NOMO-1 treated with DMSO at 0.1 percent for 48 hours (cell line): ENCODE measurements around the gene PTGER4.

Experiments used
- DNase-seq: peaks from one replicate; lab custom pipeline; 2025; ENCODE audit not compliant: unreplicated experiment; lab: John Stamatoyannopoulos, UW

PTGER4 gene

DNA sequence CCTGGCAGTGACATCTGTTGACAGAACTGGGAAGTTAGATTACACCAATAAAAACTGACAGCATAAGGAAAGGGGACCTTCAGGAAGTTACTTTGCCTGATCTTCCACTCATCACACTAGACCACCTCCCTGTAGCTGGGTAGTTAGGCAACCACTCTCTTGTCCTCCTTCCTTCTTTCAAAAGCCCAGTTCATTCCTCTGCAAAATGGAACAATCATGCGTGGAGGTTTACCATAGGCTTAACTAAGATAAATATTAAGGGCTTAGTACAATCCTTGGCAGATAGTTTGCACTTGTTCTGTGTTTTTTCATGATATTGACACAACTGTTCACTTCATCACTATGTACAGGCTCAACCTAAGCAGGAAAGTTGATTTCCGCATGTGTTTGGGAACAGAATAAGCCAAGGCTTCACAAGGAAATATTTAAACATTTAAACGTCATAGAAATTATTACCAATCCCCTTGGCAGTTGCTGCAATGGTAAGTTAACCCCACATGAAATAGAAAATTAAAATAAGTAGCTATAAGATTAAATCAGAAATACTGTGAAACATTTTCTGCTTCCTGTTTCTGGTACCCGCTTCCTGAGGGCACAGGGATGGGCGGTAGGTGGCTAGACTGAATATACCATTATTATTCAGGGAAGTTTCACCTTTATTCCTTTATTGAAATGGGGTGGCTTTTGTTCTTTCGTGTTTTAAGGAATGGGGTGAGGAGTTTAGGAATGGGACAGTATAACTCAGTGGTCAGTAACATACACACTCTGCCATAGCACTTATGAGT is 9.9 kb upstream of the PTGER4 start:
- DNase-seq, result peak; percentile 86

DNA sequence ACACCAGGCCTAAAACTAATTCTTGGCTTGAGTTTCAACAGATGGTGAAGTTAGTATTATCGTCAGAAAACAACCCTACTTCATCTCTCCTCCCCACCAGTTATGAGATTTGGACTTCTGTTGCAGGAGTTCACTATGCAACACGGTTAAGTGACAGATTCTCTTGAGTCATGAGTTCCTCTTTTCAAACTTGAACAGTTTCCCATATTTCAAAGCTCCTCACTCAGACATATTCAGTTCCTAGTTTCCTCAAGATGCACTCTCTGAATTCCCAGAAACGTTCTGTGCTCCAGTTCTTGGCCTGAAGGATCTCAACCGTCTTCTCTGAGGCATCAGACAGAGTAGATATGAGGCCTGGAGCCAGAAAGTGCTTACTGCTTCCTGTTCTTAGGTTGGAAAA is 7.3 kb upstream of the PTGER4 start:
- DNase-seq, result peak; percentile 98

DNA sequence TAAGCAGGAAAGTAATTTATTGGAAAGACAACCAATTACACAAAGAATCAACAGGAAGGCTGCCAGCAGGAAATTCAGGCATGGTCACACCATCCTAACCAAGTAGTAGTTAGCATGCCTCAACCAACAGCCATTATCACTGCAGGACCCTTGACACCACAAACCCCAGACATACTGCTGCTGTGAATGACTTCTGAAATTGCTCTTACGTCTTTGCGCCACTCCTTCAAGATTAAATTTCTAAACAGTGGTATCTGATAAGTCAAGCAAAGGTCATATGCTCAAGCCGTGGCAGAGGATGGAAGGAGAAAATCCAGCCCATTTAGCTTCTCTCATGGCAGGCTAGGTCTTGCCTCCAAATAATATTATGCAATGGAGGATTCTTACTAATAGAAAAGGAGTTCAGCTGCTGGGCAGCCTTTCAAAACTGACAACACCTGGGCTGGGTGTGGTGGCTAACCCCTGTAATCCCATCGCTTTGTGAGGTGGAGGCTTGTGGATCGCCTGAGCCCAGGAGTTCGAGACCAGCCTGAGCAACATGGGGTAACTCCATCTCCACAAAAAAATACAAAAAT is 5.0 kb upstream of the PTGER4 start:
- DNase-seq, result no peak

DNA sequence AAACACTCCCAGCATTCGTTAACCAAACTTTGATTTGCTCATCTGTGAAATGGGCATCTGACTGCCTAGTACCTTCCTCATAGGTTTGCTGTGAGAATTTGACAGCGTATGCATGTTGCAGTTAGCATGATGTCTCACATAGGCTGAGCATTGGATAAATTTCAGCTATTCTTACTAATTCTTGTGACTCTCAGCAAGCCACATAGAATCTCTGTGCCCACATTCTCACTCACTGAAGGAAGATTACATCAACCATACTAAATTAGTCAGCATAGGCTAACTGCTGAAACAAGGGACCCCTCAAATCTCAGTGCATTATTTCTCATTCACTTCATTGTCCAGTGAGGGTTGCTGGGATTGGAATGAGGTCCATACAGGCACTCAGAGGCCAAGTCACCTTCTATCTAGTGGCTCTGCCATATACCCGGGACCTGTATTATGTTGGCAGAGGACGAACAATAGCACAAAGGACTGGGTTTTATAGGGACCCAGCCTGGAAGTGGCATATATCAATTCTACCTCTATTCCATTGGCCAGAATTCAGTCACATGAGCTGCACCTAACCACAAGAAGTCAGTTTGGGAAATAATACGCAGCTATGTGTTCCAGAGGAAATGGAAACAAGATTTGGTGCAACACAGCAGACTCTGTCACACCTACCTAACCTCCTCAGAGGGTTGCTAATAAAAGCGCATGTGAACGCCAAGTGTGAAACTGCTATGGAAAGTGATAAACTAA is 4.2 kb upstream of the PTGER4 start:
- DNase-seq, result peak; percentile 24

DNA sequence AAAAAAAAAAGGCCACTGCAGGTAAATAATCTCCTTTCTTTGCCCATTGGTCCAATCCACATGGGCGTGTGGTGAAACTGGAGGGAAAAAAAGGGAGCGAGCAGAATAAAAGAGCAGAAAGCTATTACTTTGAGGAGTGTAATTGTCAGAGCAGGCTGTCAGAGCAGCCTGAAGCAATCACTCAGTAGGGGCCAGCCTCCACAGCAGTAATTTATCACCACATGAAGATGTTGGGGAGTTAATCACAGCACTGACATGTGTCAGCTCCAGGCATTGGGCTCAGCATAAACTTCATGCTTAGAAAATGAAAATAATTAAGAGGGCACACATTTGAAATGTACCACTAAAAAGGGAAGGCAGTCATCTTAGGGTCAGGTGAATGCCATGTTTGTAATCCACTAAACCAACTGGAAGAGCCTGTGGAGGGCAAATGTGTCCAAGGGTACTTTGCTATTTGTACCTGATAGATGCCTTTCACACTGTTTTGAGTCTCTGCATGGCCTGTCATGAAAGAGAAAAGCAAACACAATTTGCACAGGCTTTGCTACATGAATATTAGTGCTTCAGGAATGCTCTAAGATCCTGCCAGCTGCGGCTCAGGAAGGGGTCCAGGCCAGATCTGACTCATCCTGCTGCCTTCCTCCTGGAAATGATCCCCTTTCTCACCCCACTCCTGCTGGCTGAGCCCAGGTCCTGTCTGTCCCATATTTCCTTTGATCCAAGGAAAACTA is 2.9 kb upstream of the PTGER4 start:
- no peak for DNase-seq

DNA sequence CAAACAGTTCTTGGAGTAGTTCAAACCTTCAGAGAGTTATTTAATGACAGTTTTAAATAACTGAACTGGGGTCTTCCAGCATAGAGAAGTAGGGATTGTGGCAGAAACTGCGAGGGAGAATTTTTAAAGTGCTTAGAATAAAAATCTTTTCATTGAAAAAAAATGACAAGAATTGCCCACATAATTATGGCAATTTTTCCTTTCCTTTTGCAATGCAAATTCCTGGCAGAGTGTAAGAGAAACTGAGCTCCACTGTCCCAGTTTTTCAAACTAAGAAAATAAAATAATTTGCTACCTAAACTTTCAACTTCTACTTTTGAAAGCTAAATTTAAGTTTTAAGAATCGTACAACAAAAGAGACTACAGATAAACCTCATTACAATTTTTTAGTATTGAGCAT is 2.3 kb upstream of the PTGER4 start:
- no peak for DNase-seq

DNA sequence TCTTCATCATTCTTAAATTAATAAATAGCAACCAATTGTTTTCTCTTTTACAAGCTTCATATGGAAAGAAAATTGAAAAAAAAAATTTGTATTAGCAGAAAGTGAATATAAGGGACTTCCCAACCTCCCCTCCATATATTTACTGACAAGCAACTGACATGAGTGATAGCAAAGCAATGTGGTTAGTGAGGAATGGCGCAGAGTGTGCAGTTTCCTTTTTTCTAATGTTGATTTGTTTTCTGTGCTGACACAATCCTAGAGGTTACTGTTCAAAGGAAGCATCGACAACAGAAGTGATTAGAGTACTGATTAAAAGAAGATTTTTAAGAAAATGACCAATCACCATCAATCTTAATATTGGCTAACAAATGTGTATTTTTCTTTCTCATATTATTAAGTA is 1.7 kb upstream of the PTGER4 start:
- peak; percentile 85 for DNase-seq

DNA sequence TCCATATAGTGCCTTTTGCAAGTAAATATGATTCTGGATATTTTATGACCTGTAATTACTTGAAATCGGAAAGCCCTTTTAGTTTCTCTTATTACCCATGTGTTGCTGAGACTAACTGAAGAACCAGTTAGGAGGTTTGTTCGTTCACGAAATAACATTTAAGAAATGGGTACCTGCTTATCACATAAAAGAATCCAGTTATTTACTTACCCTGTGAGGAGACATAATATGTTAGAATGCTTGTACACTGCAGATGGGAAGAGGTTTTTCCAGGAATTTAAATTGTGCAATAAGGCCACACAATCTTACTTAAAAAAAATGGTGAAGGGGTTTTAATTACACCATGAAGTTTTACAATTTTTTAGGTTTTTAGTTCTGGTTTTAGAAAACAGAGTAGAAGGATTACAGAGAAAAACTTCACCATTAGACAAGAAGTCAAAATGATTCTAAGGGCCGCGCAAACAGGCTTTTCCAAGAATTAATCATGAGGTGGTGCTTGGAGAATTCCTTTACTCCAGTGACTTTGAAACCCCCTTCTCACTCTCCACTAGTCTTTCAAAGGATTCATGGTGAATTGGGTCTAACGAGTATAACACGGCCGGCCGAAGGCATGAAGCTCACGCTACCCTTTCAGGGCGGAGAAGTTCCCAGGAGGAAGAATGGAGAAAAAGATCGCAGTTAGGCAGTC is 1.1 kb upstream of the PTGER4 start:
- no peak for DNase-seq

DNA sequence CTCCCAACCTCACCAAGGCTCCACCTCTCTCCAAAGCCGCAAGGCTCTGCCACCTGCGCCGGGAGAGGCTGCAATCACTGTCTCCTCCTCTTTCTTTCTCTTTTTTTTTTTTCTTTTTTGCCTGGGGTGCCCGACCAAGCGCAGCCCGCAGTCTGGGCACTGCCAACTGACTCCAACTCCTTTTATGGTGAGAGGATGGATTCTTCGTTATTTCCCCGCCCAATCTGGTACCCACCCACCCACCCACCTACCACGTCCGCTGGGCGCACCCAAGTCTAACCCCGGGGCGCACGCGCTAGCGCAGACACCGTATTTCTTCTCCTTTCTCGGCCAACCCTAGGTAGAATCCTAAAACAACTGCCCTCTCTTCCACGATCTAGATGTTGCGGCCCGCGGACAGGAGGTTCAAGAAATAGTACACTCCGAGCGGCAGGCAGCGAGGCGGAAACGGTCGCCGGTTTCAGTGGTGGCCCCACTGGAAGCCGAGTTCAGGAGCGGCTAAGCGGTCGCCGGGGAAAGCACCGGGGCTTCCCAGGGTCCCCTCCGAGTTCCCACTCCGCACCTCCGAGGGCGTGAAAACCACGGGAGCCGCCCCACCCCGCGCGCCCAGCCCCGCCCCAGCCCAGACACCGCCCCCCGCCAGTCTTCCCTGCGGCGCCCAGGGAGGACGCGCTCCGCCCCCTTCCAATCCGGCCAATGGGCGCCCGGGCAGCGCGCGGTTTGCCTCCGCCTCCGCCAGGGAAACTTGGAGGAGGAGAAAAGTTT is 385 bp upstream of the PTGER4 start:
- DNase-seq, result peak; percentile 97

DNA sequence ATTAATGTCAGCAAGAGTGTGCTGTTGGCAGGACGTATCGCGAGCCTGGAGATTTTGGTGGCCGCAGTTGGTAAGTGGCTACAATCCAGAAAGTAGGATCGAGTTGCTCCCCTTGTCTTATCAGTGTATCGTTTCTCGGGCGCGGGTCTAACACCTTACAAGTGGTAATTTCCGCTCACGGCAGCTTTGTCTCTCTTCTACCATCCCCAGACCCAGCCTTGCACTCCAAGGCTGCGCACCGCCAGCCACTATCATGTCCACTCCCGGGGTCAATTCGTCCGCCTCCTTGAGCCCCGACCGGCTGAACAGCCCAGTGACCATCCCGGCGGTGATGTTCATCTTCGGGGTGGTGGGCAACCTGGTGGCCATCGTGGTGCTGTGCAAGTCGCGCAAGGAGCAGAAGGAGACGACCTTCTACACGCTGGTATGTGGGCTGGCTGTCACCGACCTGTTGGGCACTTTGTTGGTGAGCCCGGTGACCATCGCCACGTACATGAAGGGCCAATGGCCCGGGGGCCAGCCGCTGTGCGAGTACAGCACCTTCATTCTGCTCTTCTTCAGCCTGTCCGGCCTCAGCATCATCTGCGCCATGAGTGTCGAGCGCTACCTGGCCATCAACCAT is 1.1 kb downstream of the PTGER4 start:
- DNase-seq, result peak; percentile 67

DNA sequence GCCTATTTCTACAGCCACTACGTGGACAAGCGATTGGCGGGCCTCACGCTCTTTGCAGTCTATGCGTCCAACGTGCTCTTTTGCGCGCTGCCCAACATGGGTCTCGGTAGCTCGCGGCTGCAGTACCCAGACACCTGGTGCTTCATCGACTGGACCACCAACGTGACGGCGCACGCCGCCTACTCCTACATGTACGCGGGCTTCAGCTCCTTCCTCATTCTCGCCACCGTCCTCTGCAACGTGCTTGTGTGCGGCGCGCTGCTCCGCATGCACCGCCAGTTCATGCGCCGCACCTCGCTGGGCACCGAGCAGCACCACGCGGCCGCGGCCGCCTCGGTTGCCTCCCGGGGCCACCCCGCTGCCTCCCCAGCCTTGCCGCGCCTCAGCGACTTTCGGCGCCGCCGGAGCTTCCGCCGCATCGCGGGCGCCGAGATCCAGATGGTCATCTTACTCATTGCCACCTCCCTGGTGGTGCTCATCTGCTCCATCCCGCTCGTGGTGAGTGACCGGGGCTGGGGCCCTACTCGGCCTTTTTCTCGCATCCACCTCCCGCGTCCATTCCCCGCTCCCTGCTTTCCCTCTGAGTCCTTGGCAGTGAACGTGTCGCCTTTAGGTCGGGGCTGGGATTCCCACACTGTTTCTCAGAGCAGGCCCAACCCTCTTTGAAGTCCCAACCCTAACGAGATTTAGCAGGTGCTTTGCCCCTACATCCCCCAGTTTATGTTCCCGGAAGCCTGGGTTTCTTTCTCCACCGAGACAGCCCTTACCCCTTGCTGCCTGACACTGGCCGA is 1.8 kb downstream of the PTGER4 start:
- peak; percentile 84 for DNase-seq

DNA sequence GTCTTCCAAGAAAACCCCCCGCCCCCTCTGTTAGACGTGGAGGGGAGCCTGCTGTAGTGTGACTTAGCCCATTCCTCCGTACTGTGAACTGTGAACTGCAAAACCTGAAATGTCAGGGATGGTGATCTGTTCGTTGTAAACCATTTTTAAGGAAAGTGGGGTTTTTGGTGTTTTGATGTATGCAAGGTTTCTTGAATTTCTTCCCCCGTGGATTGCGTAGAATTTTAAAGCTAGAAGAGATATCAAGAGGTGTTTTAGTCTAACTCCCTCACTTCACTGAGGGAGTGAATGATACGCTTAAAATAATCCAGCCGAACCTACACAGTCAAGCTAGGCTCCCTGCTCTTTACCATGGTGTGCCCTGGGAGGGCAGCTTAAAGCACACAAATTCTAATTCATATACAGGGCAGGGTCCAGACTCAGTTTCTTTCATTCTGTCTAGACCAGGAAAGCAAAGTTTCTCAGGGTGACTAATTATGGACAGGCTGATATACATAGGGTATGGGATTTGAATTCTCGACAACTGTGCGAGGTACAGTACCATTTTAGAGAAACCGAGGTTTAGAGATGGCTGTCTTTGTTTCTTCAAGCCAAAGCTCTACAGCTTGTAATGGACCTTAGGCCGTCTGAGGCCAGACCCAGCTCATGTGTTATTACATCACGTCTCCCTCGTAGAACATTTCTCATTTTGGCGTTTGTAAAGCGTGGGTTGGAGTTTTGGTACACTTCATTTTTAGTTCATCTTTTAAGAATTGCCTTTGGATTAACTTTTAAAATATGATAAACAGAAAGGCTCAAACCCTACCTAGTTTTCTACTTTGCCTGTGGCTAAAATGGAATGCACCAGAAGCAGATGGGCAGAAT is 2.7 kb downstream of the PTGER4 start:
- peak; percentile 45 for DNase-seq

DNA sequence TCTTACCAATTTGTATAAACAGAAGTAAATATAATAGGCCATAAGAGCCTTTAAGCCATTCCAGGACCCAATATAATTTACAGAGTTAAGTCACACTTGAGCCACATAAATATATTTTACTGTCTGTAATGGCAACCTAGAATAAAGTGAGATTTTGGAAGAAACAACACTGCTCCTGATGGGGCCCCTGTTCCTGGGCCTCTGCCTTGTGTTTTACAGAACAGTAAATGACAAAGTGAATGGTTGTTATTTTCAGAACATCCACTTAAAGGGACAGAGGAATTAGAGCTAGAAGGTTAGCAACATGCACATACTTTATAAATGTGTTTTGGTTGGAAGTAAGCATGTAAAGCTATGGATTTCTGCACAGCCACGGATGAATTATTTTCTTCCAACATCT is 3.6 kb downstream of the PTGER4 start:
- DNase-seq, result peak; percentile 36

DNA sequence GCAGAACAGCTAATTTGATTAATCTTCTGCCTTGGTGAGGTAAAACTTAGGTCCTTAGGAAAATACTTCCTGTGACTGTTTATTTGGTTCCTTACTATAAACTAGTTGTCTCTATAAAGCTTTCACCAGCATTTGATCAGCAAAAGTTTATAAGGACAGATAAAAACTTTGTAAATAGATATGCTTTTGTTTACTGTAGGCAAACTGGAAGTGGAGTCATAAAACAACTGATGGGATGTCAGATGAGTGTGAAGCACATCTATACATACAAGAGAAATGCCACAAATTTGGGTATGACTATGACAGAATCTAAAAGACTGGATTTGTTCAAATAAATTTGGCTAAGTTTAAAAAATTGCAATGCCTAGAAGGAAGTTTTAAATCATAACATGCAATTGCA is 5.5 kb downstream of the PTGER4 start:
- no peak for DNase-seq

DNA sequence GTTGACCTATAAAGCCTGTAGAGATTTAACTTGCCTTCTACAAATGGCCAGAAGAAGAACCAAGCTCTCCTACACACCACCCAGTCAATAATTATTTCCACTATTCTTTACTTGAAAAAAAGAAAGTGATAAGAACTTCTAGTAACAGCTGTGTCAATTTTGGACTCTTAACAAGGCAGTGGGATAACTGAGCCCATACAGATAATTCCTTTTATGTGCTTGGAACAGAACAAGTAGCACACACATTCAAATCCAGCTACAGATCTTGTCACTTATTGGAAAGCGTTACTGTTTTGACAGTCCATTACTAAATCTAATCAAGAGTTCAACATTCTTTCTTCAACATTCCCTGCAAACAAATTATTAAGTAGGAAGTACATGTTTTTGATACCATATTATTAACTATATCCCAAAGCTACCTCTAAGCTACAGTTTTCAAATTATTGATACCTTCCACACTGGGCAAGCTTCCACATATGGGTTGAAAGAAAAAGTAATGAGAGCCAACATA is 6.3 kb downstream of the PTGER4 start:
- DNase-seq, result no peak

DNA sequence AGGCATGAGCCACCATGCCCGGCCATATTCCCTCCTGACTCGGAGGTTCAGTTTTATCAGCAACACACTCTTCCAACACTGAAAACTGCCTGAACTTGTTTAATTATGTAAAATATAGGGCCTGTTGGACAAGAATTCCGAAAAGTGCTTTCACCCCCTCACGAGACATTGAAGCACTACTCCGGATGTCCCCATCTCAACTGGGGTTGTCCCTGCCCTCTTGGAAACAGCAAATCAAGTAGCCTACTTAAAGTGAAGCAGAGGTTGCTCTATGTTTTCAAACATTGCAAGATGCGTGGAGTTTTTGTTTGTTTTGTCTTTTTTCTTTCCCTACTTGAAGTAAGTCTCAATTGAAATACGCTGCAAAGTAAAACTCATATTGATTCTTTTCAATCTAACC is 7.6 kb downstream of the PTGER4 start:
- no peak for DNase-seq

DNA sequence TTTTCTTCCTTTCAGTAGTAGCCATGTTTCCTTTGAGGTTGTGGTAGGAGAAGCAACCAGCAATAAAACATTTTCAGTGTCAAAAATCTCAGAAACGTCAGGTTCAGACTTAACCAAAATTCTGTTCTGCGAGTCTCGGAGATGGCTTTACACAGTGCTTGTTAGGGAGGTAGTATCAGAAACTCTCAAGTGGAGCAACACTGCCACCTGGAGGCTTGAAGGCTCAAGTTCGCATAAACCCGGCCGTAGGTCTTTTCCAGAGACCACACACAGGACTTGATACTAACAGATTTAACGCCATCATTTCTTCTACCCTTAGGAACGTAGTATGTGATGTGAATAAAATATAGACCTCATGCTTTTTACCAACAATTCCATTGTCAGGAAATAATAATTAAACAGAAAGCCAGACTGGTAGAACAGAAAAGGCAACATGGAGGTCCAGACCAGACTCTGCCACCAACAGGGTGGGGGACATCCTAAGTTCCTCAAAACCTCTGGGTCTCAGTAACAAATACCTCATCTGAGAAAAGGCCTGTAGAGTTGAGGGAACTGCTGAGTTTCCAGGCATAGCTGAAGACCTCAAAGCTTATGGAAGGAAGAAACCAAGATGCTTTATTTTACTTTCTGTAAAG is 8.5 kb downstream of the PTGER4 start:
- DNase-seq, result peak; percentile 97
